Measurements from ENCODE around the gene PI4K2A. TPM values are rescaled to one million over a fixed set of nuclear protein-coding genes. Genes with fewer than 3 reads are reported as not detected.

The PI4K2A gene
- total RNA-seq, 4 donors from 2014 or later, result 16.1 to 18.5 (median 17.9) TPM

GRCh38 chr10:97612386-97612785, 28.1 kb upstream of the PI4K2A start:
- H3K27ac ChIP-seq, result peak overlapping the region in 3 of 4 donors; percentile 33 to 51 (median 41)
- H3K4me1 ChIP-seq, result peaks cover 21 to 24% of the 10 kb centered on the region in 2 donors
- in situ Hi-C loops (cut with MboI; ENCODE audit: low sequenced_read_pairs in 4 of 4), result loop anchor here in 3 of 4 donors (5.0 to 10.0 kb wide), 2 partner anchors 40 to 148 kb away; partner anchors contain the start of gene ANKRD2 (in 3 of the 3)
- H3K27me3 ChIP-seq, result no peaks in the 10 kb centered on the region
- no peak overlapping the region for H3K4me3 ChIP-seq
- DNase-seq (peak in 1 of 2 donors; percentile 55), ATAC-seq (peak; percentile 91 to 95)
- peak; percentile 59 to 73 (median 66) for TF ChIP-seq CTCF (IDR thresholded peaks at IDR 0.05 in 4 of 5, conservative IDR thresholded peaks at IDR 0.05 in 1 of 5)
- TF ChIP-seq POLR2A (IDR thresholded peaks at IDR 0.05), result no peak
- intact Hi-C loops (cut with DNase I; ENCODE audit: low total_unique reads), result loop anchor here (1.0 kb wide), 2 partner anchors 40 to 149 kb away; partner anchors contain the start of gene ANKRD2
- no peaks in the 10 kb centered on the region for H3K36me3 ChIP-seq
- no peaks in the 10 kb centered on the region for H3K9me3 ChIP-seq

GRCh38 chr10:97618285-97618684, 22.2 kb upstream of the PI4K2A start:
- in situ Hi-C loops (cut with MboI; ENCODE audit: low sequenced_read_pairs in 4 of 4), result loop anchor here in 3 of 4 donors (5.0 to 10.0 kb wide), 2 partner anchors 46 to 153 kb away; partner anchors contain the start of gene ANKRD2 (in 1 of the 3)
- ATAC-seq (no peak), DNase-seq (no peak)
- Histone ChIP-seq H3K4me3 (no peak overlapping the region), H3K4me1 (no peaks in the 10 kb centered on the region), H3K9me3 (no peaks in the 10 kb centered on the region), H3K27ac (no peak overlapping the region), H3K27me3 (no peaks in the 10 kb centered on the region), H3K36me3 (no peaks in the 10 kb centered on the region)
- intact Hi-C loops (cut with DNase I; ENCODE audit: low total_unique reads), result no loop called here
- TF ChIP-seq CTCF (IDR thresholded peaks at IDR 0.05 in 4 of 5, conservative IDR thresholded peaks at IDR 0.05 in 1 of 5) (no peak), POLR2A (IDR thresholded peaks at IDR 0.05) (no peak)

- Histone ChIP-seq H3K9me3 (no peaks in the 10 kb centered on the region), H3K4me3 (no peak overlapping the region), H3K27me3 (no peaks in the 10 kb centered on the region), H3K27ac (no peak overlapping the region), H3K36me3 (no peaks in the 10 kb centered on the region), H3K4me1 (no peaks in the 10 kb centered on the region)
- intact Hi-C loops (cut with DNase I; ENCODE audit: low total_unique reads), result no loop called here
- TF ChIP-seq CTCF (IDR thresholded peaks at IDR 0.05 in 4 of 5, conservative IDR thresholded peaks at IDR 0.05 in 1 of 5) (no peak), POLR2A (IDR thresholded peaks at IDR 0.05) (no peak)
- in situ Hi-C loops (cut with MboI; ENCODE audit: low sequenced_read_pairs in 4 of 4), result loop anchor here in 3 of 4 donors (5.0 to 10.0 kb wide), 2 partner anchors 46 to 154 kb away; partner anchors contain the start of gene ANKRD2 (in 1 of the 3)
- no peak for ATAC-seq
- DNase-seq, result no peak
Observed at GRCh38 chr10:97618733-97619132, 21.7 kb upstream of the PI4K2A start.

GRCh38 chr10:97623277-97623676, 17.2 kb upstream of the PI4K2A start:
- DNase-seq, result no peak
- Histone ChIP-seq H3K36me3 (no peaks in the 10 kb centered on the region), H3K4me3 (no peak overlapping the region), H3K27me3 (no peaks in the 10 kb centered on the region), H3K9me3 (no peaks in the 10 kb centered on the region), H3K4me1 (no peaks in the 10 kb centered on the region), H3K27ac (no peak overlapping the region)
- intact Hi-C loops (cut with DNase I; ENCODE audit: low total_unique reads), result no loop called here
- no peak for TF ChIP-seq POLR2A (IDR thresholded peaks at IDR 0.05)
- no peak for TF ChIP-seq CTCF (IDR thresholded peaks at IDR 0.05 in 4 of 5, conservative IDR thresholded peaks at IDR 0.05 in 1 of 5)
- no peak for ATAC-seq
- in situ Hi-C loops (cut with MboI; ENCODE audit: low sequenced_read_pairs in 4 of 4), result no loop called here

- Histone ChIP-seq H3K4me1 (peaks cover 5% of the 10 kb centered on the region in 2 donors), H3K9me3 (no peaks in the 10 kb centered on the region), H3K27ac (no peak overlapping the region), H3K27me3 (no peaks in the 10 kb centered on the region), H3K4me3 (no peak overlapping the region), H3K36me3 (no peaks in the 10 kb centered on the region)
- DNase-seq, result no peak
- no peak for ATAC-seq
- intact Hi-C loops (cut with DNase I; ENCODE audit: low total_unique reads) (no loop called here), in situ Hi-C loops (cut with MboI; ENCODE audit: low sequenced_read_pairs in 4 of 4) (no loop called here)
- no peak for TF ChIP-seq POLR2A (IDR thresholded peaks at IDR 0.05)
- no peak for TF ChIP-seq CTCF (IDR thresholded peaks at IDR 0.05 in 4 of 5, conservative IDR thresholded peaks at IDR 0.05 in 1 of 5)
Observed at GRCh38 chr10:97627731-97628130, 12.7 kb upstream of the PI4K2A start.

Measured in gastrocnemius medialis (tissue), 4 donors.